HEK293T (cell line): Measurements from ENCODE around the gene UGCG.

Experiments
- CTCF ChIA-PET: fragments of 350-600 bp; formaldehyde crosslinking; extraction: SDS; loops from one replicate; lab custom pipeline; 2021; ENCODE audit warnings: antibody characterized with exemption, inconsistent platforms; lab: Yijun Ruan, JAX
- POLR2A ChIA-PET: fragments of 350-600 bp; formaldehyde crosslinking; extraction: SDS; loops from one replicate; lab custom pipeline; 2020; ENCODE audit warnings: antibody characterized with exemption, inconsistent platforms; lab: Yijun Ruan, JAX
- DNase-seq: peaks from one replicate; pipeline ENCODE4 v3.0.0; 2012; ENCODE audit warnings: mixed read lengths; ENCODE audit errors: extremely low spot score
- ARNT ChIP-seq: fragments of 450-650 bp; IDR thresholded peaks from 2 replicates; pipeline ENCODE4 v1.6.1; 2017; ENCODE audit warnings: mild to moderate bottlenecking
- BHLHE40 ChIP-seq: fragments of 450-650 bp; IDR thresholded peaks from 2 replicates; pipeline ENCODE4 v1.6.1; 2016; ENCODE audit warnings: mild to moderate bottlenecking, moderate library complexity, borderline replicate concordance
- CTBP1 ChIP-seq: fragments of 450-650 bp; IDR thresholded peaks from 2 replicates; pipeline ENCODE4 v1.6.1; 2016; ENCODE audit warnings: borderline replicate concordance
- ELF4 ChIP-seq: fragments of 450-650 bp; IDR thresholded peaks from 2 replicates; pipeline ENCODE4 v1.6.1; 2017; ENCODE audit warnings: antibody characterized with exemption
- FOXA1 ChIP-seq: fragments of 450-650 bp; IDR thresholded peaks from 2 replicates; pipeline ENCODE4 v1.6.1; 2016; ENCODE audit warnings: mild to moderate bottlenecking
- FOXK2 ChIP-seq: fragments of 450-650 bp; IDR thresholded peaks from 2 replicates; pipeline ENCODE4 v1.6.1; 2016; ENCODE audit warnings: mild to moderate bottlenecking
- FOXM1 ChIP-seq: fragments of 450-650 bp; IDR thresholded peaks from 2 replicates; pipeline ENCODE4 v1.6.1; 2017; ENCODE audit warnings: mild to moderate bottlenecking, borderline replicate concordance
- HDGF ChIP-seq: fragments of 450-650 bp; IDR thresholded peaks from 2 replicates; pipeline ENCODE4 v1.6.1; 2017; ENCODE audit warnings: antibody characterized with exemption, borderline replicate concordance
- L3MBTL2 ChIP-seq: fragments of 450-650 bp; conservative IDR thresholded peaks from 2 replicates; pipeline ENCODE4 v1.6.1; 2016; ENCODE audit warnings: mild to moderate bottlenecking
- LEF1 ChIP-seq: fragments of 450-650 bp; IDR thresholded peaks from 2 replicates; pipeline ENCODE4 v1.6.1; 2017; ENCODE audit warnings: mild to moderate bottlenecking, borderline replicate concordance
- NFRKB ChIP-seq: fragments of 450-650 bp; IDR thresholded peaks from 2 replicates; pipeline ENCODE4 v1.6.1; 2016; ENCODE audit warnings: mild to moderate bottlenecking, moderate library complexity
- SP1 ChIP-seq: fragments of 450-650 bp; IDR thresholded peaks from 2 replicates; pipeline ENCODE4 v1.6.1; 2017
- SUZ12 ChIP-seq: fragments of 450-650 bp; IDR thresholded peaks from 2 replicates; pipeline ENCODE4 v1.6.1; 2016; ENCODE audit warnings: mild to moderate bottlenecking
- TARDBP ChIP-seq: fragments of 450-650 bp; IDR thresholded peaks from 2 replicates; pipeline ENCODE4 v1.6.1; 2016
- ZNF384 ChIP-seq: fragments of 450-650 bp; IDR thresholded peaks from 2 replicates; pipeline ENCODE4 v1.6.1; 2016
- TF ChIP-seq, protein P1 (sequence below): fragments of 450-650 bp; IDR thresholded peaks from 2 replicates; pipeline ENCODE4 v1.6.1; 2016

The UGCG gene

DNA sequence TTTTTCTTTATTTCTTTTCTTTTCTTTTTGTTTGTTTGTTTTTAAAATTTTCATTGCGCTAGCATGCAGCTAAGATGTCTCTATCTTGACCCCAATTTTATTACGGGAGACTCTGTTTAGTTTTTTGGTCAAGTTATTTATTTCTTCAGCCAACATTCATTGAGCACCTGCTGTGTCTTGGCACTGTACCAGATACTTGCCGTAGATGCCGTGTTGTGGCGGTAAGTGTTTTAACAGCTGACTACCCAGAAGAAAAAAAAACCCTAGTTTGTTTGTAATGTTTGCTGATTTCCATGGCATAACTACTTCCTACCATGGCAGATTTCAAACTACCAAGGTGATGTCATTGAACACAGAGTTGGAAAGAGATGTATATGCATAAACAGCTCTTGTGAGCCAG, 65.0 kb downstream of the UGCG start:
- DNase-seq: peak; percentile 53
- ChIA-PET POLR2A (no interaction called here), CTCF (interaction anchor here (0.6 to 1.3 kb wide), 2 partner anchors 11 to 65 kb away, joined by 3 to 4 read pairs; partner anchors contain the start of gene UGCG)
- TF ChIP-seq BHLHE40 (no peak), SP1 (no peak), TARDBP (no peak), CTBP1 (peak; percentile 97), FOXM1 (no peak; the same call in 1 of the 2 replicates), FOXA1 (no peak), ARNT (peak; percentile 61; the same call in 1 of the 2 replicates), FOXK2 (peak; percentile 66), L3MBTL2 (no peak), HDGF (no peak), ZNF384 (peak; percentile 96), ELF4 (no peak), LEF1 (no peak), NFRKB (no peak), SUZ12 (no peak)
- TF ChIP-seq, protein P1, sequence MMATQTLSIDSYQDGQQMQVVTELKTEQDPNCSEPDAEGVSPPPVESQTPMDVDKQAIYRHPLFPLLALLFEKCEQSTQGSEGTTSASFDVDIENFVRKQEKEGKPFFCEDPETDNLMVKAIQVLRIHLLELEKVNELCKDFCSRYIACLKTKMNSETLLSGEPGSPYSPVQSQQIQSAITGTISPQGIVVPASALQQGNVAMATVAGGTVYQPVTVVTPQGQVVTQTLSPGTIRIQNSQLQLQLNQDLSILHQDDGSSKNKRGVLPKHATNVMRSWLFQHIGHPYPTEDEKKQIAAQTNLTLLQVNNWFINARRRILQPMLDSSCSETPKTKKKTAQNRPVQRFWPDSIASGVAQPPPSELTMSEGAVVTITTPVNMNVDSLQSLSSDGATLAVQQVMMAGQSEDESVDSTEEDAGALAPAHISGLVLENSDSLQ: peak; percentile 84

DNA sequence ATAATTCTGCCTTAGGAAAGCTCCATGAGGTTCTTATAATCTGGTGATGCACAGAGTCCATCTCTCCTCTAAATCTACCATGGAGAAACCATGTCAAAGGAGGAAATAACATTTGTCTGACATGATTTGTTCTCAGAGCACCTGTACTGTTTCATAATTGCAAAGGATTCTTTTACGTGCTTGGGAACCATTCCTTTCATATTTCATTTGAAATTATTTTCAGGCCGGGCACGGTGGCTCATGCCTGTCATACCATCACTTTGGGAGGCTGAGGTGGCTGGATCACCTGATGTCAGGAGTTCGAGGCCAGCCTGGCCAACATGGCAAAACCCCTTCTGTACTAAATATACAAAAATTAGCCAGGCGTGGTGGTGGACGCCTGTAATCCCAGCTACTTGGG, 65.4 kb downstream of the UGCG start:
- CTCF ChIA-PET: interaction anchor here (0.6 to 1.3 kb wide), 2 partner anchors 10 to 65 kb away, joined by 3 to 4 read pairs; partner anchors contain the start of gene UGCG
- TF ChIP-seq FOXM1: no peak
- no peak for TF ChIP-seq ARNT
- TF ChIP-seq LEF1: no peak
- TF ChIP-seq BHLHE40: no peak
- no peak for TF ChIP-seq FOXK2
- no peak for TF ChIP-seq FOXA1
- TF ChIP-seq HDGF: no peak
- TF ChIP-seq SUZ12: no peak
- TF ChIP-seq, protein P1: no peak
- TF ChIP-seq TARDBP: no peak

DNA sequence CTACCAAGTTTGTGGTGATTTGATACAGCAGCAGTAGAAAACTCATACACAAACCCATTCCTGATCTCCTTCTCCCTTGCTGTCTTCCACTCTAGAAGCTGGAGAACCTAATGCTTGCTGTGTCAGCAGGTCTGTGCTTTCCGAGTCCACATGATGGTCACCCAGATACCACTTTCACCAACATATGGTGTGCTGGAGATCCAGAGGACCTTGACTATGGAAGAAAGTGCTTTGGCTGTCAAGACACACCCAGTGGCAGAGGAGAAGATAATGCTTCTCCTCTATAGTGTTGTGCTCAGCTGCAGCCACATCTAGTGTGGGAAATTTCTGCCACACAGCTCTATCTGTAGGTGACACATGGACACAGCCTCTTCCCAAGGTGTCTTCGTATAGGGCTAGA, 67.4 kb downstream of the UGCG start:
- TF ChIP-seq, protein P1: no peak
- TF ChIP-seq BHLHE40 (no peak), SP1 (no peak), FOXA1 (no peak), TARDBP (no peak), FOXM1 (no peak), ARNT (no peak), NFRKB (no peak)
- ChIA-PET CTCF (no interaction called here), POLR2A (no interaction called here)
- no peak for DNase-seq

More for the DNA sequence above, 65.4 kb downstream of the UGCG start:
- DNase-seq: no peak
- POLR2A ChIA-PET: no interaction called here

DNA sequence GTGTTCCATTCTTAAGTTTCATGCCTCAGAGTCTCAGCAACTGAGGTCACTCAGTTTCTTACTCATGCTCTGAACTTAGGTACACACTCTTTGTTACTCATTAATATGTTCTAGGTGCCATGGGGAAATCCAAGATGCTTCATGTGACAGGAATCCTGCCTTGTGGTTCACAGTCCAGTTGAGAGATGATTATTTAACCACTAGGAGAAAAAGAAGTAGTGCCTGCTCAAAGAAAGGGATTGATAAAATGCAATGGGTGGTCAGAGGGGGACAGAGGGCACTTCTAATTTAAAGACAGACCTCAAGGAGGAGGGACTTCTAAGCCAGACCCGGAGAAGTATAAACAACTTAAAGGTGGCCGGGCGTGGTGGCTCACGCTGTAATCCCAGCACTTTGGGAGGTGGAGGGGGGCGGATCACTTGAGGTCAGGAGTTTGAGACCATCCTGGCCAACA, 69.0 kb downstream of the UGCG start:
- CTCF ChIA-PET: no interaction called here
- no peak for TF ChIP-seq ARNT
- no peak for TF ChIP-seq FOXM1
- TF ChIP-seq CTBP1: no peak
- TF ChIP-seq, protein P1: no peak
- no peak for TF ChIP-seq NFRKB
- TF ChIP-seq FOXK2: no peak
- no peak for TF ChIP-seq SUZ12
- no peak for TF ChIP-seq TARDBP
- no peak for TF ChIP-seq L3MBTL2
- no peak for TF ChIP-seq HDGF
- no peak for TF ChIP-seq LEF1
- no peak for TF ChIP-seq SP1
- POLR2A ChIA-PET: no interaction called here
- DNase-seq: no peak

DNA sequence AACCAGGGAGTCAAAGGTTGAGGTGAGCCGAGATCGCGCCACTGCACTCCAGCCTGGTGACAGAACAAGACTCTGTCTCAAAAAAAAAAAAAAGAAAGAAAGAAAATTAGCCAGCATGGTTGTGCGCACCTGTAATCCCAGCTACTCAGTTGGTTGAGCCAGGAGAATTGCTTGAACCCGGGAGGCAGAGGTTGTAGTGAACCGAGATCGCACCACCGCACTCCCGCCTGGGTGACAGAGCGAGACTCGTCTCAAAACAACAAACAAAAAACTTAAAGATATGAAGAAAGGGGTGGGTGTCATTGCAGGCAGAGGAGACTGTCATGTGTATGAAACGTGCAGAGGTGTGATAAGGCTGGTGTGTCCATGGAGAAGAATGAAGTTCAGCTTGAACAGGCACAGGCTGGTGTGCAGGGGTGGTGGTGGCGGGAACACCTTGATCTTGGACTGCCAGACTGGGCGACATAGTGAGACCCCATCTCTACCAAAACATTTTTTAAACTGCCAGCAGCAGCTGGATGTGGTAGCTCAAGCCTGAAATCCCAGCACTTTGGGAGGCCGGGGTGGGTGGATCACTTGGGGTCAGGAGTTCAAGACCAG, 69.6 kb downstream of the UGCG start:
- no peak for DNase-seq
- no peak for TF ChIP-seq SP1
- TF ChIP-seq ELF4: no peak
- TF ChIP-seq, protein P1: no peak
- no peak for TF ChIP-seq HDGF
- TF ChIP-seq LEF1: no peak
- no peak for TF ChIP-seq FOXK2
- no peak for TF ChIP-seq ARNT
- POLR2A ChIA-PET: no interaction called here
- CTCF ChIA-PET: no interaction called here
